HG03103 (cell line): ENCODE results near the gene L3MBTL4.
"Not testable (repeated sequence)": the region's sequence is repeated elsewhere in the genome, so short reads cannot be mapped to it uniquely, and the experiment has no call there.

Experiments
- ATAC-seq: cut with Tn5 transposase; IDR thresholded peaks from one replicate; pipeline ENCODE4 v1.9.1; 2021; ENCODE audit warnings: low read depth; ENCODE audit not compliant: unreplicated experiment

Gene L3MBTL4

GRCh38 chr18:6315517-6316331 is 99.0 kb downstream of the L3MBTL4 start:
- no peak for ATAC-seq

- ATAC-seq = no peak
These were observed 101.3 kb downstream of the L3MBTL4 start for GRCh38 chr18:6313415-6313814.

GRCh38 chr18:6311456-6312215 is 103.1 kb downstream of the L3MBTL4 start:
- no peak for ATAC-seq

GRCh38 chr18:6310714-6311113 is 104.0 kb downstream of the L3MBTL4 start:
- no peak for ATAC-seq

DNA sequence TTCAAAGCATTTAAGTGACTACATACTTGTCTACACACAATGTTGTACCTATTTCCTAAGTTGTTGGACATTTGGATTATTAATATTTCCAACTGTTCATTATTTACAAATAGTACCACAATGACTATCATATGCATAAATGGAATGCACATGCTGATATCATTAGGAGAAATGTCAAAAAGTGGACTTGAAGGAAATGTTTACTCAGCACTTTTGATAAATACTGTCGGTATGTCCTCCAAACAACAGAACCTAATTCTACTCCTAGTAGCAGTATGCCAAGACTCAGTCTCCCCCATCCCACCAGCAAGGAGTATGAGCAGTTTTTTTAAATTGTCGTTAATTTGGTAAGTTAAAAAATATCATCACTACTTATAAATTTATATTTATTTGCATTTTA is 116.8 kb downstream of the L3MBTL4 start:
- no peak for ATAC-seq

DNA sequence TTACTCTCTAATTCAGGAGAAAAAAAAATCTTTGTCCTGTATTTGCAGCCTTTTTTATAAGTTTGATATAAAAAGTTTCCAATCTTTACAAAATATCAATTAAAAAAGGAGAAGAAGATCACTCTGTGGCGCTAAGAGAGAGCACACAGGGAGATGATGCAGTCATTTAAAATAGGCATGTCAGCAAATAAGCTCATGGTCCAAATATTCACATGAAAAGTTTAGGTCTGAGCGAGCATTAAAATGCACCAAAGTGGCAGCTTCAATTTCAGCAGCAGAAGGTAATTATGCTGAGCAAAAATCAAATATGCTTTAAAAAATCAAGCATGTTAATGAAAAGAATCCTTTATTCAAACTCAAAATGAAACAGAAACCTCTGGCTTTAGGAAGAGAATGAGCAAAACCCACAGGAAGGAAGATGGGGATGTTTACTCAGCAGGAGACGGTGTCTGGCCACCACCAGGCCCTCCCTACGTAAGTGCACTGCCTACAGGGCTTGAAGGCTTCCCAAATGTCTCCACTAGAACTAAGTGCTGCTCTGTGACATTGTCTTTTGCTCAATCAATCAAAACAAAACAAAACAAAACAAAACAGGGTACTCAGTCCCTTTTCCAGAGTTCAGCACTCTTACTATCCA is 120.4 kb downstream of the L3MBTL4 start:
- no peak for ATAC-seq

DNA sequence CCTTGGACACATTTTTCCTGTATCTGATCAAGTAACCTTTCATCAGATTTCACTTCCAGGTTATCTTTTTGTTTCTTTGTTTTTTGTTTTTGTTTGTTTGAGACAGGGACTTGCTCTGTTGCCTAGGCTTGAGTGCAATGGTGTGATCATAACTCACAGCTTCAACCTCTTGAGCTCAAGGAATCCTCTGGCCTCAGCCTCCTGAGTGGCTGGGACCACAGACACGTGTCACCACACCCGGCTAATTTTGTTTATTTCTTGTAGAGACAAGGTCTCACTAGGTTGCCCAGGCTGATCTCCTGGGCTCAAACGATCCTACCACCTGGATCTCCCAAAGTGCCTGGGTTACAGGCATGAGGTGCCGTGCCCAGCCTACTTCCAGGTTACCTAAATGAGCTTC is 124.9 kb downstream of the L3MBTL4 start:
- no peak for ATAC-seq

DNA sequence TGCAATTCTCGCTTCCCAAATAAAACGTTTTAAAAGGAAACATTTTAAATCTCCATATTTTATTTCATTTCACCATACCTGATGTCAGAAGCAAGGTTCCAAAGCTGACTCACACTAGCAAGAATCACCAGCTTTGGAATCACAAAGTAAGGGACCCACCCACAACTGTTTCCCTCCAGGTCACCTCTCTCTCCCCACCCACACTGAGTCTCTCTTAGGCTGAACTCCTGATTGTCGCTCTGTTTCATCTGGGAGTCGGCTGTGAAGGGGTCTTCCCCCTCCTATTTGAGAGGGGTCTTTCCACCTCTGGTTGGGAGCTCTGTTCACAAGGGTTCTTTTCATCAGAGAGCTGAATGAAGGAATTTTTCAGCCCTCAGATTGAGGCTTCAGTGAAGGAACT is 128.1 kb downstream of the L3MBTL4 start:
- ATAC-seq = no peak

GRCh38 chr18:6284761-6285160 is 129.9 kb downstream of the L3MBTL4 start:
- ATAC-seq = no peak

- ATAC-seq = no peak
These were observed 130.4 kb downstream of the L3MBTL4 start for GRCh38 chr18:6284300-6284699.

DNA sequence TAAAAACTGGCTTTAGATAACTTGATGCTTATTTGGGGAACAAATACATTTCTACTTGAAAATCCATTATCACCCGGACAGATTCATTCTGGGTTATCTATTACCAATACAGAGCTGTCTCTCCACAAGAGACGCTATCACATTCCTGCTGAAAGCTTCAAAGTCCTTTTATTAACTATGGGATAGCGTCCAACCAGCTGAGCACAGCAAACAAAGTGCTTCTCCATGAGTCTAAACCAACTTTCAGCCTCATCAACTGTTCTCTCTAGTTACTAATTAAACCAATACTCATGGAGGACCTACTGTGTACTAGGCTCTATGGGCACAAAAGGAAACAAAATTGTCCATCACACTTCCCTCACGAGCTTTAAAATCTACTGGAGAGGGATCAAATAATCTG is 132.8 kb downstream of the L3MBTL4 start:
- no peak for ATAC-seq

GRCh38 chr18:6280211-6280743 is 134.4 kb downstream of the L3MBTL4 start:
- no peak for ATAC-seq

- ATAC-seq = no peak
These were observed 135.4 kb downstream of the L3MBTL4 start for GRCh38 chr18:6279308-6279707.

DNA sequence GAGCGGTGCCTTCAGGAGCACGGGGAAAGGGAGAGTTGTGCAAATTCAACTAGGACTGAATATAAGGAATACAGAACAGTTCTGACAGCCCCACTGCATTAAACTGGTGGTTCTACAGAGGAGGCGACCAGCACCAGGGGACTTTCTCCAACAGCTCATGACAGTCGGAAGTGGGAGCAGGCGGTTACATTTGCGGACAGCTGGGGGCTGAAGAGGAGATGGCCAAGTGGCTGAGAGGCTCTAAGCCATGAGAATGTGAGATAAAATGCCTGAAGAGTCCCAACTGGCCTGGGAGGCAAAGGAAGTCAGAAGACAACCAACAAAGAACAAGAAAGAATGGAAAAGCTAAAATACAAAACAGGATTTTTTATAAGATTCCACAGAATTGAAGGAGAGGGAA is 141.3 kb downstream of the L3MBTL4 start:
- no peak for ATAC-seq

DNA sequence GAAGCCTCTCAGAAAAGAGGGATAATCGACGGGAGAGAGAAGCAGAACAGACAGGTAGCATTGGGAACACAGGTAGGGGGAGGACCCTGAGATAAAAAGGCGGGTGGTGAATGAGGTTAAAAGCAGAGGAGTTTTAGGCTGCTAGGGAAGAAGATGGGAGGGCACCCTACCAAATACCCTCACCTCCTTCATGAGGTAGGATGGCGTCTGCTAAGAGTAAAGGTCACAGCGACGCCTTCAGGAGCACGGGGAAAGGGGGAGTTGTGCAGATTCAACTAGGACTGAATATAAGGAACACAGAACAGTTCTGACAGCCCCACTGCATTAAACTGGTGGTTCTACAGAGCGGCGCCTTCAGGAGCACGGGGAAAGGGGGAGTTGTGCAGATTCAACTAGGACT is 142.6 kb downstream of the L3MBTL4 start:
- not testable (repeated sequence) for ATAC-seq

DNA sequence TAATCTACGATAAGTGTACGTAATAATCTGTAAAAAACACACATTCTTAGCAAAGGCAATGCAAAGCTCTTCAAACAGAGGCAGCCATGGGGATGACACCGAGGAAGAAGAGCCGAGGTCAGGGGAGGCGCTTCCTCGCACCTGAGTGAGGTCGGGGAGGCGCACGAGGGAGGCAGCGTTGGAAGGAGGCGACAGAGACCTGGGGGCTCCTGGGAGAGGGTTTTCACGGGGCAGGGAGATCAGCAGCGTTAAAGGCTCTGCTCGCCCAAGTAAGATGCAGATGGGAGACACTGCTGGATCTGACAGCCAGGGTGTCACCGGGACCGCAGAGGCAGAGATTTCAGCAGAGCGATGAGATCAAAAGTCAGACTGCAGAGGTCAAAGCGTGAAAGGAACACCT is 143.1 kb downstream of the L3MBTL4 start:
- no peak for ATAC-seq

DNA sequence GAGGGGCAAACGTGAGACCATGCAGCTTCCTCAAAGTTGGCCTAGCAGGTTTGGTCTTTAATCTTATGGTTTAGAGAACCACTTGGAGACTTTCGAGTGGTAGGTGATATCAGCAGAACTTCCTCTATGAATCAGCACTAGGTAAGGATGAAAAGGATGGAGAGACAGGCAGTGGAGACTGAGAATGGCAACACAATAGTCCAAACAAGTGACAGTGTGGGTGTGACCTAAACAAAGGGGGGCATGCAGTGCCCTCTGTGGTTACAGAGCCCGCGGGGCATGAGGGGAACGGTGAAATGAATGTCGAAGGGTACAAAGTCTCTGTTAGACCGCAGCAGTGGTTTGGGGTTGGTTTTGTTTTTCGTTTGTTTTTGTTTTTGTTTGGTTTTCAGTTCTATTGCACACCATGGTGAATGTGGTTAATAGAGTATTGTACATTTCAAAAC is 143.9 kb downstream of the L3MBTL4 start:
- no peak for ATAC-seq

GRCh38 chr18:6269660-6270332 is 144.9 kb downstream of the L3MBTL4 start:
- no peak for ATAC-seq

DNA sequence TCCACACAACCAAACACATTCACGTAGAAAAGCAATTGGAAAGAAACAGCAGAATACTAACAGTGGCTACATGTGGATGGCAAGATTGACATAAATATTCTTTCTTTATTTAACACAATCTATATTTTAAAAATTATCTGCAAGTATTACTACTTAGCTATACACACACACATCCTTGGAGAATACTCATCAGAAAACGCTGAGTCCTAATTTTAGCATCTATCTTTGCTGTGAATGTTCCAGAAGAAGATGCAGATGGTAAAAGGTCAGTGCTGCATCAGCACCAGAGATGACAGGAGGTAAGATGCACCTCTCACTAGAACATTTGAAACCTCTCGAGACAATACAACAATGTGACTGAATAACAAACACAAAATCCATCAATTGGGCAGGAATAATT is 148.5 kb downstream of the L3MBTL4 start:
- no peak for ATAC-seq

DNA sequence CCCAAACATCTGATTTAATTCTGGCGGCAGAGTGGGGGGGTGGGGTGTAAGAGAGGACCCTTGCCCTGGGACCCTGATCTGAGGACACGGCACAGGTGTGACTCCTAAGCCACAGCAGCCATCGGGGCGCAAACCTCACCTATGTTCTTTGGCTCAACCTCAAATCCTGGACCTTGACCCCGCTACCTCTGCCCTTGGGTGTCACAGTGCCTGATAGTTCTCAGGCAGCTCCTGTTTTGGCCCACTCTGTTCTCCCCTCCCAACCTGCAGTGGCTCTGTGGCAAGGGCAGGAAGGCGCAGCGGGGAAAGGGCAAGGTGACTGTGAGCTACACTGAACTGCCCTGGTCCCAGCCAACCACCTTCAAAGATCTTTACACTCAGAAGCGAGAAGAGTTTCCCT is 152.8 kb downstream of the L3MBTL4 start:
- ATAC-seq = no peak

DNA sequence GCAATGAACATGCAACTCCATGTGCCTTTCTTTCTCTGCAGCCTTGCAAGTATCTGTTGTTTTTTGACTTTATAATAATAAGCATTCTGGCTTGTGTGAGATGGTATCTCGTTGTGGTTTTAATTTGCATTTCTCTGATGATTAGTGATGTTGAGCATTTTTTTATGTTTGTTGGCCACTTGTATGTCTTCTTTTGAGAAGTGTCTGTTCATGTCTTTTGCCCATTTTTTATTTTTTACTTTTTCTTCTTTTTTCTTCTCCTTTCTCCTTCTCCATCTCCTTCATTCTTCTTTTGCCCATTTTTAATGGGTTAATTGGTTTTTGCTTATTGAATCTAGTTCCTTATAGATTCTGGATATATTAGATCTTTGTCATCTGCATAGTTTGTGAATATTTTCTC is 155.4 kb downstream of the L3MBTL4 start:
- not testable (repeated sequence) for ATAC-seq
